HG02884 (cell line): ENCODE results near the gene EXOC4.

Experiments
- ATAC-seq: cut with Tn5 transposase; IDR thresholded peaks from one replicate; pipeline ENCODE4 v1.9.1; 2021; ENCODE audit warnings: mild to moderate bottlenecking, moderate library complexity; ENCODE audit not compliant: unreplicated experiment

Gene EXOC4

GRCh38 chr7:133812877-133813276 lies 560.0 kb downstream of the EXOC4 start:
- ATAC-seq = no peak

GRCh38 chr7:133815611-133816210 lies 562.8 kb downstream of the EXOC4 start:
- ATAC-seq = no peak

GRCh38 chr7:133819695-133820094 lies 566.8 kb downstream of the EXOC4 start:
- ATAC-seq = no peak

GRCh38 chr7:133820584-133820983 lies 567.7 kb downstream of the EXOC4 start:
- ATAC-seq = no peak

- no peak for ATAC-seq
Measured at GRCh38 chr7:133821171-133821570, 568.3 kb downstream of the EXOC4 start.

- ATAC-seq = no peak
Measured at GRCh38 chr7:133822001-133822641, 569.2 kb downstream of the EXOC4 start.

- no peak for ATAC-seq
Measured at GRCh38 chr7:133822868-133823552, 570.1 kb downstream of the EXOC4 start.

GRCh38 chr7:133824132-133824531 lies 571.3 kb downstream of the EXOC4 start:
- no peak for ATAC-seq

GRCh38 chr7:133827707-133828623 lies 575.1 kb downstream of the EXOC4 start:
- ATAC-seq = no peak

- ATAC-seq = no peak
Measured at GRCh38 chr7:133828906-133829305, 576.0 kb downstream of the EXOC4 start.

- ATAC-seq = no peak
Measured at GRCh38 chr7:133829336-133829897, 576.5 kb downstream of the EXOC4 start.

- ATAC-seq = no peak
Measured at GRCh38 chr7:133830081-133830480, 577.2 kb downstream of the EXOC4 start.

GRCh38 chr7:133836666-133837065 lies 583.8 kb downstream of the EXOC4 start:
- no peak for ATAC-seq

- ATAC-seq = no peak
Measured at GRCh38 chr7:133837224-133837623, 584.3 kb downstream of the EXOC4 start.

- no peak for ATAC-seq
Measured at GRCh38 chr7:133839121-133839520, 586.2 kb downstream of the EXOC4 start.

- ATAC-seq = no peak
Measured at GRCh38 chr7:133843341-133843740, 590.5 kb downstream of the EXOC4 start.

GRCh38 chr7:133845005-133845404 lies 592.1 kb downstream of the EXOC4 start:
- no peak for ATAC-seq

GRCh38 chr7:133846203-133846945 lies 593.5 kb downstream of the EXOC4 start:
- ATAC-seq = no peak

- ATAC-seq = no peak
Measured at GRCh38 chr7:133850497-133851280, 597.8 kb downstream of the EXOC4 start.
